Measurements from ENCODE around the gene LOXL4.

DNA sequence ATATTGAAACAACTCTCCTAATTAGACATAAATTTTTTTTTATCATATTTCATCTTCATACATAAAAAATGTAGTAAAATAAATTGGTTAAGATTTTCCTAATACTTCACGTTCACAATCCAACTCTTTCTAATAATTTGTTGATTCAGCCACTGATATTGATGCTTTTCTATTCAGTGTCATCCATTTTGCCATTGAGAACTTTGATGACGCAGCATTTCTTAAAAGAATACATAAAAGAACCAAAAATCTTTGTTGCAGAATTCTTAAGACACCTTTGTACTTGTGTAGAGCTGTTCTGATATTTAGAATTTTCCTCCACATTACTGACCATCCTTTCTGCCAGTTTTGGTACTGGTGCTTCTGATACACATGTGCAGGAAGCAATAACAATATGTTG, 52.6 kb downstream of the LOXL4 start:
- TF ChIP-seq, protein P1, sequence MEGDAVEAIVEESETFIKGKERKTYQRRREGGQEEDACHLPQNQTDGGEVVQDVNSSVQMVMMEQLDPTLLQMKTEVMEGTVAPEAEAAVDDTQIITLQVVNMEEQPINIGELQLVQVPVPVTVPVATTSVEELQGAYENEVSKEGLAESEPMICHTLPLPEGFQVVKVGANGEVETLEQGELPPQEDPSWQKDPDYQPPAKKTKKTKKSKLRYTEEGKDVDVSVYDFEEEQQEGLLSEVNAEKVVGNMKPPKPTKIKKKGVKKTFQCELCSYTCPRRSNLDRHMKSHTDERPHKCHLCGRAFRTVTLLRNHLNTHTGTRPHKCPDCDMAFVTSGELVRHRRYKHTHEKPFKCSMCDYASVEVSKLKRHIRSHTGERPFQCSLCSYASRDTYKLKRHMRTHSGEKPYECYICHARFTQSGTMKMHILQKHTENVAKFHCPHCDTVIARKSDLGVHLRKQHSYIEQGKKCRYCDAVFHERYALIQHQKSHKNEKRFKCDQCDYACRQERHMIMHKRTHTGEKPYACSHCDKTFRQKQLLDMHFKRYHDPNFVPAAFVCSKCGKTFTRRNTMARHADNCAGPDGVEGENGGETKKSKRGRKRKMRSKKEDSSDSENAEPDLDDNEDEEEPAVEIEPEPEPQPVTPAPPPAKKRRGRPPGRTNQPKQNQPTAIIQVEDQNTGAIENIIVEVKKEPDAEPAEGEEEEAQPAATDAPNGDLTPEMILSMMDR (IDR thresholded peaks at IDR 0.05), result no peak
- TF ChIP-seq POLR2A (IDR thresholded peaks at IDR 0.05), result no peak
